Endothelial cell of umbilical vein (primary cell): ENCODE results near the gene PLEKHG7. TPM values are rescaled to one million over a fixed set of nuclear protein-coding genes. Genes with fewer than 3 reads are reported as not detected.

Source experiments
- BruUV-seq: library from RNA; stranded (reverse); fragments of 400-500 nt; replicated peaks from 2 replicates; lab custom pipeline; 2021; lab: Mats Ljungman, UMichigan
- CTCF ChIA-PET: fragments of 300-600, 350-600 bp; sonication (Branson Sonifier 250); formaldehyde crosslinking; loops from one replicate; lab custom pipeline; 2021; ENCODE audit warnings: antibody characterized with exemption, inconsistent platforms; lab: Charles Lee
- POLR2A ChIA-PET: fragments of 300-600, 350-600 bp; sonication (Branson Sonifier 250); formaldehyde crosslinking; loops from one replicate; lab custom pipeline; 2021; ENCODE audit warnings: antibody characterized with exemption, inconsistent platforms; lab: Charles Lee
- DNase-seq: peaks from one replicate; pipeline ENCODE4 v3.0.0-alpha.2; 2011; ENCODE audit warnings: low read depth, low spot score
- FAIRE-seq: peaks from 2 replicates; lab custom pipeline; 2011; peaks lifted over from hg19 to GRCh38; lab: Jason Lieb, UNC
- H2AFZ ChIP-seq: 2 replicates; pipeline ENCODE4 v1.6.0; 2012; ENCODE audit warnings: low read depth, low read length, control low read depth, inconsistent platforms
- H3K27ac ChIP-seq: 2 replicates; pipeline ENCODE4 v1.5.1; 2011; ENCODE audit warnings: low read depth, mild to moderate bottlenecking, control low read depth, low read length, moderate library complexity; ENCODE audit not compliant: insufficient read depth
- H3K27me3 ChIP-seq, 2 experiments: 2 replicates each; pipeline versions ENCODE4 v1.6.0 to v1.6.1; 2011; ENCODE audit warnings: low read length in 2 of 2, mixed read lengths in 1 of 2; ENCODE audit not compliant: control insufficient read depth in 2 of 2, insufficient read depth in 2 of 2
- H3K36me3 ChIP-seq, 2 experiments: 2 replicates in 1 of 2; 3 replicates in 1 of 2; pipeline ENCODE4 v1.5.1; 2011; ENCODE audit warnings: low read length in 2 of 2, mild to moderate bottlenecking in 1 of 2, moderate library complexity in 1 of 2; ENCODE audit not compliant: control insufficient read depth in 2 of 2, insufficient read depth in 2 of 2; ENCODE audit errors: extremely low read depth in 1 of 2
- H3K4me1 ChIP-seq: 3 replicates; pipeline ENCODE4 v1.5.1; 2011; ENCODE audit warnings: mild to moderate bottlenecking, low read length; ENCODE audit not compliant: control insufficient read depth, insufficient read depth; ENCODE audit errors: extremely low read depth
- H3K4me2 ChIP-seq: 2 replicates; pipeline ENCODE4 v1.6.1; 2011; ENCODE audit warnings: low read length, control low read depth, mixed read lengths; ENCODE audit not compliant: insufficient read depth
- H3K4me3 ChIP-seq, 3 experiments: fragments of 200-600 bp in 1 of 3; sonication (generic), shearing (Covaris generic) in 1 of 3; replicated peaks in 1 of 3; 2 replicates each; pipeline ENCODE4 v1.5.1; 2011 to 2016; ENCODE audit warnings: control low read depth in 3 of 3, low read length in 3 of 3, mild to moderate bottlenecking in 2 of 3, inconsistent platforms in 1 of 3, low read depth in 1 of 3, moderate library complexity in 1 of 3; ENCODE audit not compliant: insufficient read depth in 1 of 3
- H3K79me2 ChIP-seq: 2 replicates; pipeline ENCODE4 v1.6.0; 2012; ENCODE audit warnings: low read length, inconsistent platforms; ENCODE audit not compliant: control insufficient read depth, insufficient read depth
- H3K9ac ChIP-seq: replicated peaks from 2 replicates; pipeline ENCODE3; 2011; ENCODE audit warnings: low read length, control low read depth; ENCODE audit not compliant: insufficient read depth; ENCODE audit errors: extremely low read depth
- H3K9me1 ChIP-seq: replicated peaks from 3 replicates; pipeline ENCODE4 v1.6.0; 2011; ENCODE audit warnings: mild to moderate bottlenecking, low read length; ENCODE audit not compliant: control insufficient read depth, insufficient read depth; ENCODE audit errors: extremely low read depth
- H3K9me3 ChIP-seq: replicated peaks from 2 replicates; pipeline ENCODE4 v1.5.1; 2012; ENCODE audit warnings: low read length, inconsistent platforms; ENCODE audit not compliant: control insufficient read depth, insufficient read depth
- H4K20me1 ChIP-seq: replicated peaks from 2 replicates; pipeline ENCODE3; 2011; ENCODE audit warnings: mild to moderate bottlenecking, low read length; ENCODE audit not compliant: control insufficient read depth, insufficient read depth; ENCODE audit errors: extremely low read depth
- CTCF ChIP-seq, 2 donors: IDR thresholded peaks; 1 replicate in 1 of 2; 2 replicates in 1 of 2; pipeline ENCODE4 v1.5.1; 2011; ENCODE audit warnings: low read length in 2 of 2, mild to moderate bottlenecking in 2 of 2, moderate library complexity in 2 of 2, control low read depth in 1 of 2, inconsistent platforms in 1 of 2, low read depth in 1 of 2; ENCODE audit not compliant: insufficient read depth in 1 of 2; ENCODE audit errors: extremely low read depth in 1 of 2
- EZH2 ChIP-seq: IDR thresholded peaks from 2 replicates; pipeline ENCODE4 v1.6.1; 2012; ENCODE audit warnings: borderline replicate concordance, low read depth, mild to moderate bottlenecking, moderate library complexity, low read length, inconsistent platforms; ENCODE audit not compliant: severe bottlenecking
- FOS ChIP-seq: IDR thresholded peaks from 2 replicates; pipeline ENCODE4 v1.6.1; 2011; ENCODE audit warnings: mild to moderate bottlenecking, low read length, moderate library complexity, borderline replicate concordance; ENCODE audit not compliant: insufficient read depth
- GATA2 ChIP-seq: IDR thresholded peaks from 2 replicates; pipeline ENCODE4 v1.7.0; 2011; ENCODE audit warnings: low read depth, mild to moderate bottlenecking, moderate library complexity, mixed read lengths, low read length; ENCODE audit not compliant: insufficient read length, insufficient read depth
- JUN ChIP-seq: IDR thresholded peaks from 2 replicates; pipeline ENCODE4 v1.6.1; 2011; ENCODE audit warnings: borderline replicate concordance, low read depth; ENCODE audit not compliant: insufficient read length, insufficient read depth
- MAX ChIP-seq: IDR thresholded peaks from 2 replicates; pipeline ENCODE4 v1.6.1; 2011; ENCODE audit not compliant: insufficient read depth, insufficient read length
- MYC ChIP-seq: IDR thresholded peaks from one replicate; pipeline ENCODE4 v1.6.1; 2011; ENCODE audit warnings: mild to moderate bottlenecking, low read depth, low read length
- POLR2A ChIP-seq: IDR thresholded peaks from 2 replicates; pipeline ENCODE4 v1.6.1; 2012; ENCODE audit warnings: low read depth, mild to moderate bottlenecking, control low read depth, low read length
- POLR2AphosphoS5 ChIP-seq: IDR thresholded peaks from 2 replicates; pipeline ENCODE4 v1.6.1; 2012; ENCODE audit warnings: low read depth, mild to moderate bottlenecking, control low read depth, low read length, moderate library complexity; ENCODE audit not compliant: insufficient read depth
- dilution Hi-C: fragments of 300-500 bp; cut with MboI; formaldehyde crosslinking; loops from one replicate; pipeline ENCODE4 v1.15.0; 2019; ENCODE audit warnings: low sequenced_read_pairs; ENCODE audit not compliant: extremely low pct_ligation_motif_present
- intact Hi-C: fragments of 100-400 bp; cut with micrococcal nuclease; formaldehyde crosslinking; loops from one replicate; pipeline ENCODE4 v1.10.0; 2022
- polyA plus RNA-seq, 4 experiments: library from polyadenylated mRNA; depleted of rRNA in 3 of 4; stranded (reverse) in 3 of 4; unstranded in 1 of 4; fragments of >200 nt; gene quantifications; 2 replicates each; pipeline versions ENCODE4 v1.2.1 to v1.2.3, GENCODE V29; 2011 to 2012; ENCODE audit warnings: missing spikeins in 1 of 4
- total RNA-seq: library from RNA; stranded (reverse); gene quantifications from 2 replicates; pipeline ENCODE4 v1.2.3, GENCODE V29; 2021

The PLEKHG7 gene
- total and polyA plus RNA-seq, 2 donors (not counting 3 experiments of a cell fraction or from before 2014, with no cell fraction given) = not detected

GRCh38 chr12:92739113-92739512 is 36.3 kb downstream of the PLEKHG7 start:
- Histone ChIP-seq H3K4me1 (peaks cover 4% of the 10 kb centered on the region), H3K79me2 (no peaks in the 10 kb centered on the region), H3K4me3 (no peak overlapping the region), H3K27me3 (peaks cover 1 to 2% of the 10 kb centered on the region in 2 experiments), H3K4me2 (no peak overlapping the region), H4K20me1 (no peaks in the 10 kb centered on the region), H3K36me3 (no peaks in the 10 kb centered on the region), H3K9me3 (no peaks in the 10 kb centered on the region), H3K27ac (no peak overlapping the region), H3K9me1 (no peaks in the 10 kb centered on the region), H2AFZ (no peak overlapping the region), H3K9ac (no peak overlapping the region)
- no TSS peak for BruUV-seq
- ChIA-PET CTCF (interaction anchor here (0.9 to 1.3 kb wide), 5 partner anchors 9 to 47 kb away, joined by 3 to 4 read pairs (median 4); no protein-coding TSS in a partner anchor), POLR2A (no interaction called here)
- FAIRE-seq = no peak
- TF ChIP-seq POLR2A (no peak), JUN (no peak), MAX (no peak), FOS (no peak), POLR2AphosphoS5 (no peak), EZH2 (no peak), MYC (no peak), CTCF (IDR thresholded peaks at IDR 0.05; ENCODE audit: extremely low read depth in 1 of 2, insufficient read depth in 1 of 2, low read depth in 1 of 2, low read length in 2 of 2) (no peak), GATA2 (no peak)
- DNase-seq = no peak
- intact Hi-C loops (no loop called here), dilution Hi-C loops (no loop called here)
